GM12874 (cell line): Measurements from ENCODE around the gene KATNB1.

Experiments
- CTCF ChIP-seq: IDR thresholded peaks from 2 replicates; pipeline ENCODE4 v1.5.1; 2011; ENCODE audit warnings: low read depth, mild to moderate bottlenecking, control low read depth, low read length, moderate library complexity; ENCODE audit not compliant: insufficient read depth

Gene KATNB1

GRCh38 chr16:57690782-57691471 is 44.6 kb upstream of the KATNB1 start:
- TF ChIP-seq CTCF = no peak

- no peak for TF ChIP-seq CTCF
These were observed 42.9 kb upstream of the KATNB1 start for GRCh38 chr16:57692636-57693035.

GRCh38 chr16:57693550-57693949 is 42.0 kb upstream of the KATNB1 start:
- no peak for TF ChIP-seq CTCF

- TF ChIP-seq CTCF = no peak
These were observed 41.3 kb upstream of the KATNB1 start for GRCh38 chr16:57694231-57694724.

GRCh38 chr16:57694725-57695679 is 40.6 kb upstream of the KATNB1 start, which contains the start of gene DRC7:
Gene DRC7 (plus strand): TSS chr16:57694806. CDS start chr16:57697950, 3,144 bp downstream.
- no peak for TF ChIP-seq CTCF

- no peak for TF ChIP-seq CTCF
These were observed 39.9 kb upstream of the KATNB1 start for GRCh38 chr16:57695680-57696069.

GRCh38 chr16:57696240-57696639 is 39.3 kb upstream of the KATNB1 start:
- no peak for TF ChIP-seq CTCF
